GM12878 (cell line): ENCODE measurements around the gene TOP1. TPM values are rescaled to one million over a fixed set of nuclear protein-coding genes. Genes with fewer than 3 reads are reported as not detected.

ENCODE experiments used
- ATAC-seq: fragments of 200-7000 bp; cut with Tn5 transposase; 3 replicates; pipeline ENCODE4 v1.9.1; 2020; ENCODE audit warnings: mild to moderate bottlenecking, moderate library complexity
- BruUV-seq: library from RNA; stranded (reverse); fragments of 400-500 nt; replicated peaks from 2 replicates; lab custom pipeline; 2021; lab: Mats Ljungman, UMichigan
- CTCF ChIA-PET: fragments of 300-600 bp; sonication (Branson Sonifier 250); formaldehyde crosslinking; extraction: SDS; loops from one replicate; lab custom pipeline; 2021; ENCODE audit warnings: inconsistent platforms; lab: Yijun Ruan, JAX
- POLR2A ChIA-PET: fragments of 350-600 bp; formaldehyde crosslinking; extraction: SDS; loops from one replicate; lab custom pipeline; 2021; ENCODE audit warnings: inconsistent platforms; lab: Charles Lee
- RAD21 ChIA-PET: fragments of 300-600 bp; sonication (Branson Sonifier 250); formaldehyde crosslinking; loops from one replicate; lab custom pipeline; 2023; ENCODE audit warnings: antibody characterized with exemption; ENCODE audit not compliant: unreplicated experiment; lab: Charles Lee
- SMC1A ChIA-PET: fragments of 300-600 bp; sonication (Branson Sonifier 250); formaldehyde crosslinking; loops from one replicate; lab custom pipeline; 2023; ENCODE audit not compliant: unreplicated experiment, uncharacterized antibody; lab: Charles Lee
- DNase-seq: peaks from one replicate; pipeline ENCODE4 v3.0.0-alpha.2; 2011; ENCODE audit warnings: low read depth, low spot score
- FAIRE-seq: peaks from 3 replicates; lab custom pipeline; 2011; peaks lifted over from hg19 to GRCh38; lab: Jason Lieb, UNC
- H2AFZ ChIP-seq: 2 replicates; pipeline ENCODE4 v1.6.0; 2011; ENCODE audit warnings: low read depth, low read length, control low read depth; ENCODE audit not compliant: control insufficient read depth
- H3K27ac ChIP-seq: 2 replicates; pipeline ENCODE4 v1.5.1; 2011; ENCODE audit warnings: control low read depth; ENCODE audit not compliant: control insufficient read depth, insufficient read depth
- H3K27me3 ChIP-seq, 2 experiments: replicated peaks in 1 of 2; 2 replicates each; pipeline versions ENCODE4 v1.6.0 to v1.6.1; 2011; ENCODE audit warnings: low read length in 1 of 2; ENCODE audit not compliant: control insufficient read depth in 2 of 2, insufficient read depth in 2 of 2
- H3K36me3 ChIP-seq, 2 experiments: 2 replicates each; pipeline ENCODE4 v1.5.1; 2011; ENCODE audit warnings: low read length in 1 of 2; ENCODE audit not compliant: control insufficient read depth in 2 of 2, insufficient read depth in 2 of 2
- H3K4me1 ChIP-seq: 2 replicates; pipeline ENCODE4 v1.6.1; 2011; ENCODE audit warnings: mild to moderate bottlenecking, low read length, moderate library complexity, mixed read lengths; ENCODE audit not compliant: control insufficient read depth, insufficient read depth
- H3K4me2 ChIP-seq: 2 replicates; pipeline ENCODE4 v1.6.0; 2011; ENCODE audit warnings: control low read depth; ENCODE audit not compliant: control insufficient read depth, insufficient read depth
- H3K4me3 ChIP-seq: fragments of 200-600 bp; sonication (generic); 2 replicates; pipeline ENCODE4 v1.5.1; 2016
- H3K79me2 ChIP-seq: 2 replicates; pipeline ENCODE4 v1.6.0; 2011; ENCODE audit warnings: low read length; ENCODE audit not compliant: control insufficient read depth, insufficient read depth
- H3K9ac ChIP-seq: 2 replicates; pipeline ENCODE4 v1.8.0; 2011; ENCODE audit warnings: low read length, control low read depth, mixed read lengths; ENCODE audit not compliant: control insufficient read depth, insufficient read depth
- H3K9me3 ChIP-seq: replicated peaks from 3 replicates; pipeline ENCODE4 v1.5.1; 2011; ENCODE audit warnings: mild to moderate bottlenecking, low read length; ENCODE audit not compliant: control insufficient read depth, insufficient read depth
- H4K20me1 ChIP-seq: 2 replicates; pipeline ENCODE4 v1.6.0; 2011; ENCODE audit not compliant: control insufficient read depth, insufficient read depth
- BHLHE40 ChIP-seq, 2 experiments: fragments of 450-650 bp in 1 of 2; IDR thresholded peaks; 2 replicates each; pipeline ENCODE4 v1.6.1; 2011 to 2017; ENCODE audit warnings: low read depth in 2 of 2, borderline replicate concordance in 1 of 2, improper control_type of control experiment in 1 of 2, low read length in 1 of 2, mild to moderate bottlenecking in 1 of 2
- BRCA1 ChIP-seq: IDR thresholded peaks from 2 replicates; pipeline ENCODE4 v1.6.1; 2011; ENCODE audit warnings: low read depth, low read length, improper control_type of control experiment
- CREM ChIP-seq: IDR thresholded peaks from 2 replicates; pipeline ENCODE4 v1.6.1; 2014; ENCODE audit warnings: antibody characterized with exemption, low read depth
- E2F8 ChIP-seq: fragments of 450-650 bp; IDR thresholded peaks from 2 replicates; pipeline ENCODE4 v1.6.1; 2018; ENCODE audit warnings: mild to moderate bottlenecking, low read depth, moderate library complexity; ENCODE audit not compliant: partially characterized antibody
- EZH2 ChIP-seq: IDR thresholded peaks from 2 replicates; pipeline ENCODE4 v1.6.1; 2012; ENCODE audit warnings: low read depth, mild to moderate bottlenecking, control low read depth, inconsistent platforms, low read length, borderline replicate concordance; ENCODE audit not compliant: control insufficient read depth
- GATAD2B ChIP-seq: fragments of 450-650 bp; conservative IDR thresholded peaks from 2 replicates; pipeline ENCODE4 v1.6.1; 2017; ENCODE audit warnings: low read depth, mild to moderate bottlenecking, moderate library complexity
- MAX ChIP-seq: IDR thresholded peaks from 2 replicates; pipeline ENCODE4 v1.6.1; 2012; ENCODE audit warnings: low read depth, low read length, improper control_type of control experiment
- MEF2A ChIP-seq: IDR thresholded peaks from 2 replicates; pipeline ENCODE4 v1.6.1; 2011; ENCODE audit warnings: low read depth, mild to moderate bottlenecking, low read length, moderate library complexity; ENCODE audit not compliant: insufficient read depth
- PKNOX1 ChIP-seq: fragments of 450-650 bp; IDR thresholded peaks from 2 replicates; pipeline ENCODE4 v1.6.1; 2016; ENCODE audit warnings: mild to moderate bottlenecking
- POU2F2 ChIP-seq: IDR thresholded peaks from 3 replicates; pipeline ENCODE4 v1.6.1; 2011; ENCODE audit warnings: low read depth, mild to moderate bottlenecking, low read length, borderline replicate concordance
- SIN3A ChIP-seq: IDR thresholded peaks from 2 replicates; pipeline ENCODE4 v1.6.1; 2012; ENCODE audit warnings: low read depth, low read length, improper control_type of control experiment
- SMC3 ChIP-seq: IDR thresholded peaks from 2 replicates; pipeline ENCODE4 v1.6.1; 2011; ENCODE audit warnings: low read length, improper control_type of control experiment, borderline replicate concordance
- SPI1 ChIP-seq: IDR thresholded peaks from 2 replicates; pipeline ENCODE4 v1.6.1; 2011; ENCODE audit warnings: low read depth, mild to moderate bottlenecking, low read length, moderate library complexity, borderline replicate concordance; ENCODE audit not compliant: insufficient read depth
- SUZ12 ChIP-seq: fragments of 200-600 bp; sonication (generic); IDR thresholded peaks from one replicate; pipeline ENCODE4 v1.6.1; 2018; ENCODE audit warnings: antibody characterized with exemption, mild to moderate bottlenecking; ENCODE audit not compliant: unreplicated experiment
- TBL1XR1 ChIP-seq: IDR thresholded peaks from 2 replicates; pipeline ENCODE4 v1.6.1; 2012; ENCODE audit warnings: low read depth, low read length, improper control_type of control experiment
- WGBS: methylation state at CpG from one replicate; pipeline ENCODE4 v1.1.6; 2016; ENCODE audit warnings: low lambda C conversion rate; ENCODE audit not compliant: insufficient replicate concordance, insufficient coverage; ENCODE audit errors: missing lambda C conversion rate; 5-methylcytosine and 5-hydroxymethylcytosine counted together
- in situ Hi-C: fragments of 300-500 bp; cut with MboI; formaldehyde crosslinking; loops from 9 replicates; pipeline ENCODE4 v1.14.3; 2018; ENCODE audit warnings: mixed read lengths
- intact Hi-C: fragments of 100-400 bp; cut with micrococcal nuclease; formaldehyde crosslinking; loops from one replicate; pipeline ENCODE4 v1.14.2; 2022; ENCODE audit not compliant: unreplicated experiment
- polyA plus RNA-seq, 11 experiments: library from polyadenylated mRNA; depleted of rRNA in 4 of 11; unstranded in 6 of 11; stranded (reverse) in 5 of 11; fragments of >200 nt; fragmentation: Nextera tagmentation in 4 of 11; fragmentation: Illumina TruSeq in 1 of 11; extraction: Ambion mirVana in 4 of 11; extraction: Trizol in 1 of 11; gene quantifications; 1 replicate in 1 of 11; 2 replicates in 10 of 11; pipeline versions ENCODE4 v1.2.1 to v1.2.3, GENCODE V29; 2011 to 2016; ENCODE audit warnings: inconsistent platforms in 2 of 11, missing spikeins in 2 of 11, low read depth in 1 of 11
- total RNA-seq, 4 experiments: library from RNA; depleted of rRNA in 3 of 4; stranded (reverse); fragments of >200 nt in 3 of 4; fragmentation: Illumina TruSeq in 1 of 4; extraction: Trizol in 1 of 4; gene quantifications; 2 replicates each; pipeline versions ENCODE4 v1.2.1 to v1.2.3, GENCODE V29; 2013 to 2021

The TOP1 gene
- total and polyA plus RNA-seq, 10 of the 15 experiments (the other 5 are each of a cell fraction or from before 2014, with no cell fraction given), result 21.5 to 128 (median 47.3) TPM

- TF ChIP-seq E2F8 (no peak), SMC3 (no peak), POU2F2 (no peak), CREM (no peak; the same call in 1 of the 2 replicates)
Measured at GRCh38 chr20:41137614-41138474, 109.2 kb downstream of the TOP1 start (continued).

- in situ Hi-C loops (no loop called here), intact Hi-C loops (loop anchor here (5.0 kb wide), 1 partner anchor 179 kb away; the partner anchor contains the start of gene ZHX3)
- ChIA-PET POLR2A (interaction anchor here (0.6 to 11.3 kb wide), 9 partner anchors 8 to 174 kb away, joined by 3 to 84 read pairs (median 3); no protein-coding TSS in a partner anchor), SMC1A (interaction anchor here (0.8 to 5.9 kb wide), 9 partner anchors 13 to 197 kb away, joined by 3 to 71 read pairs (median 3); no protein-coding TSS in a partner anchor), CTCF (interaction anchor here (0.8 to 10.1 kb wide), 9 partner anchors 8 to 201 kb away, joined by 3 to 75 read pairs (median 5); no protein-coding TSS in a partner anchor), RAD21 (interaction anchor here (0.6 to 7.8 kb wide), 6 partner anchors 16 to 201 kb away, joined by 3 to 67 read pairs (median 7); no protein-coding TSS in a partner anchor)
- 14% methylated on average over 12 of the region's 12 CpGs for WGBS
- Histone ChIP-seq H3K27ac (peak overlapping the region; percentile 88), H3K27me3 (no peaks in the 10 kb centered on the region), H3K4me1 (peaks cover 61% of the 10 kb centered on the region), H4K20me1 (peaks cover 9% of the 10 kb centered on the region), H3K4me2 (peak overlapping the region; percentile 95), H3K79me2 (peaks cover 66% of the 10 kb centered on the region), H2AFZ (peak overlapping the region; percentile 31), H3K4me3 (peak overlapping the region; percentile 81), H3K9me3 (no peaks in the 10 kb centered on the region), H3K9ac (peak overlapping the region; percentile 90), H3K36me3 (no peaks in the 10 kb centered on the region; a peak in 1 of 4 replicates)
- ATAC-seq (peak; percentile 7), FAIRE-seq (no peak), DNase-seq (no peak)
- BruUV-seq, result TSS peak; percentile 46
- TF ChIP-seq EZH2 (no peak), BRCA1 (no peak), TBL1XR1 (peak; percentile 12; the same call in 1 of the 2 replicates), PKNOX1 (peak; percentile 13; the same call in 1 of the 2 replicates), SIN3A (0 out of 2 replicates have a peak, but pooled peaks have one; percentile 19), GATAD2B (no peak), SUZ12 (no peak), MAX (peak; percentile 59), MEF2A (no peak), BHLHE40 (IDR thresholded peaks at IDR 0.05; ENCODE audit: borderline replicate concordance in 1 of 2, low read depth in 2 of 2, low read length in 1 of 2) (peak; percentile 55 to 64; a peak in 2 of 4 replicates), SPI1 (0 out of 2 replicates have a peak, but pooled peaks have one; percentile 13)
Measured at GRCh38 chr20:41138475-41139226, 110.0 kb downstream of the TOP1 start.
